Superior temporal gyrus (tissue), 1 donor: ENCODE data around the gene XRCC2.
"Not testable (repeated sequence)": the region's sequence is repeated elsewhere in the genome, so short reads cannot be mapped to it uniquely, and the experiment has no call there.

ENCODE experiments used
- DNase-seq: peaks from one replicate; pipeline ENCODE4 v3.0.0-alpha.2; 2016; ENCODE audit errors: extremely low spot score

XRCC2 gene

DNA sequence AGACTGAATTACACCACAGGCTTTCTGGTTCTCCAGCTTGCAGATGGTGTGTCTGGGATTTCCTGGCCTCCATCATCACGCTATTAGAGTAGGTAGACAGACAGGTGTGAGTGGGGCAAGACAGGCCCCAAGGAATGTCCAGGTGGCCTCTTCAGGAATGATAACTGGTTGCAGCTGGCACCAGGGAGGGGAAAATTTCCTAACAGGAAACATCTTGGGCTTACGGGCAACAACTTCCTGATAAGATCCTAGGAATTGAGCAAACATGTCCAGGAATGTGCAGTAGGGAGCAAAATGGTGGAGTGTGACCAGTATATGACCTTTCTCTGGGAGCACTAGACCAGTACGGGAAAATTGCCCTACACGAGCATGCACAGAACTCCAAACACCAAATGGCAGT, 11.3 kb downstream of the XRCC2 start:
- no peak for DNase-seq

DNA sequence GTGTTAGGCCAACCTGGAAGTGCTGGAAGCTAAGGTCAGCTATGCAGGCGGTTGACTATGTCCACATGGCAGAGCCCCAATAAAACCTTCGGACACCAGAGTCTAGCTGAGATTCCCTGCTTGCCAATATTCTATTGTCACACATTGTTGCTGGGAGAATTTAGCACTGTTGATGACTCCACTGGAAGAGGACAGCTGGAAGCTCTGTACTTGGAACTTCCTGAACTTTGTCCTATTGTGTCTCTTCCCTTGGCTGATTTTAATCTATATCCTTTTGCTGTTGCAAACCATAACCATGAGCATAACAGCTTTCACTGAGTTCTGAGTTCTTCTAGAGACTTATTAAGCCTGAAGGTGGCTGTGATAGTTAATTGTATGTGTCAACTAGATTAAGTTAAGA, 12.0 kb downstream of the XRCC2 start:
- no peak for DNase-seq

GRCh38 chr7:152663148-152663740, 12.7 kb downstream of the XRCC2 start:
- DNase-seq: no peak

DNA sequence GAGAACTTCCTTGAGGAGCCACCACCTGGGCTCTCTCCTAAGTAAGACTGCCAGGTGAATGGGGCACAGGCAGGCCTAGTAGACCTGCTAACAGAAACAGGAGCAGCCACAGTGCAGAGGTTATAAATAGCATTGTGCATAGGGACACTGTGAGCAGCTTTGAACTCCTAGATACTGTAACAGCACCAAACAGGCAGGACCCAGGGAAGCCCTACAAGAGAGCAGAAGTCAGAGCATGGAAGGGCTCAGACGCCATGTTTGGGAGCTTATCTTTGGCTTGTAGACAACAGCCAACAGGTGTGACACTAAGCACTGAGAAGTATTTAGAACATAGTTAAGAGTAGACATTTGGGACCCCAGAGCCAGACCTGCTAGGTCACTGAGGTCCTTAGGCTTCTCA, 14.5 kb downstream of the XRCC2 start:
- DNase-seq: no peak

DNA sequence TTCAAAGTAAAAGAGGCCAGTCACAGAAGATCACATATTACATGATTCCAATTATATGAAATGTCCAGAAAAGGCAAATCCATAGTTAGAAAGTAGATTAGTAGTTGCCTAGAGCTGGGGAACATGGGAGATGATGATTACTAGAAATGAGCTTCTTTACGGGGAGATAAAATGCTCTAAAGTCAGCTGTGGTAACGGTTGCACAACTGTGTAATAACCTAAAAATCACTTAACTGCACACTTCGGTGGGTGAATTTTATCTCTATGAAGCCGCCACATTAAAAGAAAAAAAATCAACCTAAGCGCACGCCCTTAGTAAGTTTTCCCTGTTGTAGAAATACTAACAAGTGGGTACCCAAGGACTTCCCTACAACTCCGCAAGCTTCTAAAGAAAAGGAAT, 15.9 kb downstream of the XRCC2 start:
- DNase-seq: no peak

DNA sequence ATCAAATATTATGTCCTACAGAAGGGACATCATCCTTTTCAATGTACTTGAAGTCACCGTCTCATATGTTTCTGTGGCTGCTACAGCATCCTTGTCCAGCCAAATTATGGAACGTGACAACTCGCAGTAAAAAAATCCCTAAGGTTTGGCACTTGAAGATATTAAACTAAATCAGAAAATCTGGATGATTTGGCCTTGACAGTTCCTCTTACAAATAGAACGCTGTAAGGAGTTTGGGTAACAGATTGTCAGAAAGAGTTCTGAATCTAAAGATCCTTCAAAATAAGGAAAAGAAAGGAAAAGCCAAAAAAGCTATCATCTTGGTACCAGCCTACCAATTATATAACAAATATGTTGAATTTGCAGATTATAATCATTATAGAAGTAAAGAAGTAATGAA, 21.0 kb downstream of the XRCC2 start:
- no peak for DNase-seq

- DNase-seq: no peak
Observed at GRCh38 chr7:152649220-152649619, 26.7 kb downstream of the XRCC2 start.

DNA sequence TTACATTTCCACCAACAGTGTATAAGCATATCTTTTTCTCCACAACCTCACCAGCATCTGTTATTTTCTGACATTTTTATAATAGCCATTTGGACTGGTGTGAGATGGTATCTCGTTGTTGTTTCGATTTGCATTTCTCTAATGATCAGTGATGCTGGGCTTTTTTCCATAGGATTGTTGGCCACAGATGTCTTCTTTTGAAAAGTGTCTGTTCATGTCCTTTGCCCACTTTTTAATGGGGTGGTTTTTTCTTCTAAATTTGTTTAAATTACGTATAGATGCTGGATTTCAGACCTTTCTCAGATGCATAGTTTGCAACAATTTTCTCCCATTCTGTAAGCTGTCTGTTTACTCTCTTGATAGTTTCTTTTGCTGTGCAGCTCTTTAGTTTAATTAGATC, 28.9 kb downstream of the XRCC2 start:
- no peak for DNase-seq

- DNase-seq: not testable (repeated sequence)
Observed at GRCh38 chr7:152646579-152646978, 29.4 kb downstream of the XRCC2 start.

- no peak for DNase-seq
Observed at GRCh38 chr7:152643979-152644559, 31.9 kb downstream of the XRCC2 start.

DNA sequence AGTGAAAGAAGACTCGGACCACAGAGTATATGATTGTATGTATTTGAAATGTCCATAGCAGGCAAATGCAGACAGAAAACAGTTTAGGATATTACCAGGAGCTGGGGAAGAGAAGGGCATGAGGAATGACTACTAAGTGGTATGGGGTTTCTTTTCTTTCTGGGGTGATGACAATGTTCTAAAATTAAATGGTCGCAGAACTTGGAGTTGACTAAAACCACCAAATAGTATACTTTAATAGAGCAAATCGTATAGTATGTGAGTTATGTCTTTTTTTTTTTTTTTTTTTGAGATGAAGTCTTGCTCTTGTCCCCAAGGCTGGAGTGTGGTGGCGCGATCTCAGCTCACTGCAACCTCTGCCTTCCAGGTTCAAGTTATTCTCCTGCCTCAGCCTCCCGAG, 34.6 kb downstream of the XRCC2 start:
- DNase-seq: no peak

DNA sequence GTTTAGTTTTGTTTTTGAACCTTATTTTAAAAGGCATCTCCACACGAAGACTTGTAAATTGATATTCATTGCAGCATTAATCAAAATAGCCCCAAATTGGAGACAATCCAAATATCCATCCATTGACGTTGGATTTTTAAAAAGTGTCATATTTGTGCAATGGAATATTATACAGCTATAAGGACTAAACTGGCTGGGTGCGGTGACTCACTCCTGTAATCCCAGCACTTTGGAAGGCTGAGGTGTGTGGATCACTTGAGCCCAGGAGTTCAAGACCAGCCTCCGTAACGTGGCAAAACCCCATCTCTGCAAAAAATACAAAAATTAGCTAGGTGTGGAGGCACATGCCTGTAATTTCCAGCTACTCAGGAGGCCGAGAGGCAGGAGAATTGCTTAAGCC, 35.1 kb downstream of the XRCC2 start:
- DNase-seq: no peak

DNA sequence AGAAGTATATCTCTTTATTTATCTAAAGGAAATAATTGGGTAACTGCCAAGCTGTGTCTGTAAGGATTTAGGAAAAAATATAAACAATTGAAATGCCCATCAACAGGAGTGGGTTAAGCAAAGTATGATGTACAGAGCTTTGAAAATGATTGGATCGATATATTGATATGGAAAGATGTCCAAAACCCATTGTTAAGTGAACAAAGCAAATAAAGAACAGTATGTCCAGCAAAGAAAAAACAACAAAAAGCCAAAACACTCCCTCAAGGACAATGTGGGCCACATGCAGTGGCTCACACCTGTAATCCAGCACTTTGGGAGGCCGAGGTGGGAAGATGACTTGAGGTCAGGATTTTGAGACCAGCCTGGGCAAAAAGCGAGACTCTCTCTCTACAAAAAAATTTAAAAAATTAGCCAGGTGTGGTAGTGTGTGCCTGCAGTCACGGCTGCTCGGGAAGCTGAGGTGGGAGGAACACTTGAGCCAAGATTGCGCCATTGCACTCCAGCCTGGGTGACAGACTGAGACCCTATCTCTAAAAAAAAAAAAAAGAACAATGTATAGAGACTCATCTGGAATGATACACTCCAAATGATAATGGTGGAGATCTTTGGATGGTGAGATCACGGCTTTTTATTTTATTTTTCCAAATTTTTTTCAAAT, 37.9 kb downstream of the XRCC2 start:
- DNase-seq: no peak

- no peak for DNase-seq
Observed at GRCh38 chr7:152637161-152637560, 38.8 kb downstream of the XRCC2 start.

- DNase-seq: no peak
Observed at GRCh38 chr7:152636441-152636840, 39.5 kb downstream of the XRCC2 start.

DNA sequence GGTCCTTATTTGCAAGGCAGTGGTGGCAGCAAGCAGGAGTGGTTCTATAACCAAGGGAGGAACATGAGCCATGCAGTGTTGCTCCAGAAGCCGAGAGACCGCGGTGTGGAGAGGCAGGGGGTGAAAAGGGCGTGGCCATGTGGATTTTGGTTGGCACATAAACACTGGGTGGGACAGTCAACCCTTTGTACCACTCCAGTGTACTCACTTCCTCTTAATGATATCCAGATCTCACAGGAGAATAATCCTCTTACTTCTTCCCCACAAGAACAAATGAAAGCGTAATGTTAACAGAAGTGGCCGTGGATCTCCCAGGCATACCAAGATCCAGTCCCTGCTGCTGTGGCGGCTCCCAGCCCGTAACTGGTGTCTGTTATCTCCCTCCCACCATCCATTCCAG, 42.4 kb downstream of the XRCC2 start:
- no peak for DNase-seq

DNA sequence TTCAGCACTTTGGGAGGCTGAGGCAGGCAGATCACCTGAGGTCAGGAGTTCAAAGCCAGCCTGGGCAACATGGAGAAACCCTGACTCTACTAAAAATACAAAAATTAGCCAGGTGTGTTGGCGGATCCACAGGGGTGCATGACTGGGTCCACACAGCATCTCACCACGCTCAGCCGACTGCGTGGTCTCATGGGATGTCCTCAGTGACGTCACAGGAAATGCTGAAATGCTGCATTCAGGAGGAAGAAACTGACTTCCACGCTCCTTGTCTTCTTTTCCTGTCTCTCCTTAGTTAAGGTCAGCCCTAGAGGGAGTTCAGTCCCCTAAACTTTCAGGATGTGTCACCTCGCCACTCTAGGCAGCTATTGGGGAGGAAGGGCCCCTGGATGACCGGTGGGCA, 42.9 kb downstream of the XRCC2 start:
- DNase-seq: no peak

GRCh38 chr7:152628772-152629171, 47.2 kb downstream of the XRCC2 start:
- not testable (repeated sequence) for DNase-seq

GRCh38 chr7:152624228-152624627, 51.7 kb downstream of the XRCC2 start:
- no peak for DNase-seq

DNA sequence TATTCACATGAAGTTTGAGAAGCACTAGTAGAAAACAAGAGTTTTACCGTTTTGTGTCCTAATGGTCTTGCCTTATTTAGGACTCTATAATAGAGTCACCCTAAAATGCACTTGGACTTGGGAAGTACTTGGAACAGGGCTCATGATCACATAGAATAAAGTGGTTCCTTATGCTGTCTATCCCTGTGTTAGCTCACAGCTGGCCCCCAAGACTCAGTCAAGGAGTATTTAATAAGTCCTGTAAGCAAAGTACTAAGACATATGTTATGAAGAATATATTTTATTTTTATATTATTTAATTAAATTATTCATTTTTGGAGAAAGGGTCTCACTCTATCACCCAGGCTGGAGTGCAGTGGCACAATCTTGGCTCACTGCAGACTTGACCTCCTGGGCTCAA, 54.5 kb downstream of the XRCC2 start:
- DNase-seq: no peak

- DNase-seq: no peak
Observed at GRCh38 chr7:152619027-152619739, 56.8 kb downstream of the XRCC2 start.

DNA sequence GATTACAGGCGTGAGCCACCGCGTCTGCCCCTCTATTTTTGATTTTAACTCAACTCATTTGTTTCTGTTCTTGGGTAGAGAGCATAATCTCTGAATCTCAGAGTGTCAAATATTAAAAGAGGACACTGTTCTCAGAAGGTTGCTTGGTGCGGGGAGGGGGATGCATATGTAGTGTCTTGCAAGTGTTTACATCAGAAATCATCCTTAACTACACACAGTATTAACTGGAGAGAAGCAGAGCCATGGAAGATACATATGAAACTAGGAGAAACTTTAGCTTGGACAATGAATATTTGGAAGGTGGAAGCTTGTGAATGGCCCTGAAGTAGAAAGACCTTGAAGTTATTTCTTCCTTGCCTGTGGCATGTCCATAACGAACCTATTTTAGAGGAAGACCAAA, 57.5 kb downstream of the XRCC2 start:
- DNase-seq: no peak

DNA sequence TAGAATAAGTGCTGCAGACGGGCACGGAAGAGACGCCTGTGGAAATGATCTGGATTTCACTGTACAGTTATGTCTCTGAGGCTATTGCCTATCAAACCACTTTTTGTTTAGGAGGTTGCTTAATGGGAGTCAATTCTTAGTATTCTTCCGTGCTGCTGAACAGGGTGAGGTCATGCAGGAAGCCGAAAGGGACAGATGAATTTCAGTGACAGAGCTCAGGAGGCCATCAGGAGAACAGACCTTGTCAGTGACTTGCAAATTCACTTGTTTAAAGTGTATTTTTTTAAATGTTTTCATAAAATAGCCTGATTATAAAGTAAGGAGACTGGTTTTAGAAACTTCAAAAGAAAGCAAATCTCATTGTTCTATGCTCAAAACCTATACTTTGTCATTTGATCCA, 58.9 kb downstream of the XRCC2 start:
- no peak for DNase-seq
